Fibroblast of villous mesenchyme (primary cell): Measurements from ENCODE around the gene KRT75. TPM values are rescaled to one million over a fixed set of nuclear protein-coding genes. Genes with fewer than 3 reads are reported as not detected.
A peak's percentile ranks its signal among the peaks of the same experiment; 100 is the strongest.

ENCODE experiments used
- DNase-seq: peaks from one replicate; pipeline ENCODE4 v3.0.0-alpha.2; 2010; ENCODE audit warnings: low read depth
- H3K4me3 ChIP-seq: 2 replicates; pipeline ENCODE4 v1.5.1; 2011; ENCODE audit warnings: low read depth, mild to moderate bottlenecking, low read length
- total RNA-seq: library from RNA; depleted of rRNA; stranded (reverse); fragments of >200 nt; gene quantifications from 2 replicates; pipeline ENCODE4 v1.2.3, GENCODE V29; 2012
- TF ChIP-seq, protein P1 (sequence below): IDR thresholded peaks from 2 replicates; pipeline ENCODE4 v1.5.1; 2012; ENCODE audit warnings: low read depth, mild to moderate bottlenecking, low read length; ENCODE audit not compliant: insufficient read depth

The KRT75 gene
- total RNA-seq, 1 donor, result not detected

DNA sequence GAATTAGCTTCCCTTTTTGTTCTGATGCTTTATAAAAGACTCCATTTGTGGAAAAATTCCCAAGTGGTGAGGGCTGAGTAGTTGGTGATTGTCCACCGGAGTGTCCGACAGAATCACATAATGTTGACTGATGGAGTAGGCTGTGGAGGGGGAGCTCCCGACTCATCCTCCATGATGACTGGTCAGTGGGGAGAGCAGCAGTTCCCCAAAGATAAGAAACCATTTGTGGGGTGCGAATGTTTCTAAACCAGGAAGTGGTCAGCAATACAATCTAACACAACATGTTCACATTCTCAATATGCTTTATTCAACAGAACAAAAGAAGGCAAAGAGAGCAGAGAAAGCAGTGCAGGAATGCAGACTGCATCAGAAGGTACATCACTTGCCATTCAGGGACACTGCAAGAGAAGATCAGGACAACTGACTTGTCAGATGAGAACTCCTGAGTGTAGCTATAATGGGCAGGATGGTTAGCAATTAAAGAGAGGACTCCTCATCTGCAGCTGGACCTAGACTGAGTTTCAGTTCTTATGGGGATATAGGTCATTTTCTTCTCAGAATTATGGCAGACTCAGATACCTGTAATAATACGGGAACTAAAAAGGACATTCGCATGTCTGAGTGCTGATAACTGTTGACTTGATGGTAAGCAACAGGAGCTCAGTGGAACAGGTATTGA, 12.3 kb upstream of the KRT75 start:
- H3K4me3 ChIP-seq, result no peak overlapping the region
- TF ChIP-seq, protein P1, sequence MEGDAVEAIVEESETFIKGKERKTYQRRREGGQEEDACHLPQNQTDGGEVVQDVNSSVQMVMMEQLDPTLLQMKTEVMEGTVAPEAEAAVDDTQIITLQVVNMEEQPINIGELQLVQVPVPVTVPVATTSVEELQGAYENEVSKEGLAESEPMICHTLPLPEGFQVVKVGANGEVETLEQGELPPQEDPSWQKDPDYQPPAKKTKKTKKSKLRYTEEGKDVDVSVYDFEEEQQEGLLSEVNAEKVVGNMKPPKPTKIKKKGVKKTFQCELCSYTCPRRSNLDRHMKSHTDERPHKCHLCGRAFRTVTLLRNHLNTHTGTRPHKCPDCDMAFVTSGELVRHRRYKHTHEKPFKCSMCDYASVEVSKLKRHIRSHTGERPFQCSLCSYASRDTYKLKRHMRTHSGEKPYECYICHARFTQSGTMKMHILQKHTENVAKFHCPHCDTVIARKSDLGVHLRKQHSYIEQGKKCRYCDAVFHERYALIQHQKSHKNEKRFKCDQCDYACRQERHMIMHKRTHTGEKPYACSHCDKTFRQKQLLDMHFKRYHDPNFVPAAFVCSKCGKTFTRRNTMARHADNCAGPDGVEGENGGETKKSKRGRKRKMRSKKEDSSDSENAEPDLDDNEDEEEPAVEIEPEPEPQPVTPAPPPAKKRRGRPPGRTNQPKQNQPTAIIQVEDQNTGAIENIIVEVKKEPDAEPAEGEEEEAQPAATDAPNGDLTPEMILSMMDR, result no peak
- DNase-seq, result no peak

DNA sequence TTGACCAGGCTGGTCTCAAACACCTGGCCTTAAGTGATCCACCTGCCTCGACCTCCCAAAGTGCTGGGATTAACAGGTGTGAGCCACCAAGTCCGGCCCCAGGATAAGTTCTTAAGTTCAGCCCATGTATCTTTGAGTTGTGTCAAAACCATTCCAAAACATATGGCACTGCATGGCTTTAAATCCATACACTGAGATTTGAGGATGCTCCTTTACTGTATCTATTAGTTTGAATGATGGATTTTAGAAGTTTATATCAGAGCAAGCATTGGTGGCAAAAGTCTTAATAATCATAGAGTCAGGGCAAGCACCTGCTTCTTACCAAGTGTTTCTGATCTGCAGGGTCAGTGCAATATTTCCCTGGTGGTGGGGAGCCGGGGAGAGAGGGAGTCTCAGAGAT, 11.7 kb upstream of the KRT75 start:
- TF ChIP-seq, protein P1, result no peak
- H3K4me3 ChIP-seq, result no peak overlapping the region
- no peak for DNase-seq

DNA sequence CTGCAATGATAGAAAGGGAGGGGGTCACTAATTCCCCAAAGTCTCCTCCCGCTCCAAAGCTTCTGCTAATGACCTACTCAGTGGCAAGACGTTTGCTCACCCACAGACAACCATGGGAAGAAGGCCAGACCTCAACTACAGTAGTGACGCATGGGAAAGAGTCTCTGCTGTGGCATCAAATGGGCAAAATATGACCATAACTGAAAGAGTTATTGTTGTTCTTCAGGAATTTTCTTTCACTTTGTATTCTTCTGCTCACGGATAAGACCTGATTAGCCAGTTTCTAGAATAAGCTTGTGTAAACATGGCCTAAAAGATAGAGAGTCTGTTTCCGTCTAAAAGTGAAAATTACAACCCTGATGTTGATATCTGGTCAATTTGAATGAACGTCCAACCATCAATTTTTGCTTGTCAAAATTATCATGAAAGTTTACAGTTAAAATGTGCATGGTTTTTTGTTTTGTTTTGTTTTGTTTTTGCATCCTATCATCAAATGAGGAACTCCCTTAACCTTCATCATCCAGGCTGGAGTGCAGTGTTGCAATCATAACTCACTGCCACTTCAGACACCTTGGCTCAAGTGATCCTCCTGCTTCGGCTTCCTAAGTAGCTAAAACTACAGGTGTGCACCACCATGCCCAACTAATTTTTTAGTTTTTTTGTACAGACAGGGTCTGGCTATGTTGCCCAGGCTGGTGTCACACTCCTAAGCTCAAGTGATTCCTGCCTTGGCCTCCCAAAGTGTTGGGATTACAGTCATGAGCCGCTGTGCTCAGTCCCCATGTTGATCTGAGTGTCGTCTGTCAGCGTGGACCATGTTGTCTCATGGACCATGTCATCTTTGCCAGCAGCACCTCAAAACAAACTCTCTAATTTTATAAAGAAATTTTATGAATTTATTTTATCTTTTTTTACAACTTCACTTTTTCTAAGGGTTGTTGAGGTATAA, 10.8 kb upstream of the KRT75 start:
- no peak for DNase-seq
- H3K4me3 ChIP-seq, result no peak overlapping the region
- TF ChIP-seq, protein P1, result no peak

DNA sequence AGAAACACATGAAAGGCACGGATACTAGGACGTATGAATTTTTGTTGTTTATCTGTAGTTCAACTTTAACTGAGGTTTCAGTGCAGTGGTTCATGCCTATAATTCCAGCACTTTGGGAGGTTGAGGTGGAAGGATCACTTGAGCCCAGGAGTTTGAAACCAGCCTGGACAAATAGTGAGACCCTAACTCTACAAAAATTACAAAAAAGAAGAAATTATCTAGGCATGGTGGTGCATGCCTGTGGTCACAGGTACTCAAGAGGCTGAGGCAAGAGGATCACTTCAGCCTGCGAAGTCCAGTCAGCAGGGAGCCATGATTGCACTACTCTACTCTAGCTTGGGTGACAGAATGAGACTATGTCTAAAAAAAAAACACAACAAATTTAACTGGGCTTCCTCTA, 9.8 kb upstream of the KRT75 start:
- no peak overlapping the region for H3K4me3 ChIP-seq
- TF ChIP-seq, protein P1, result no peak
- DNase-seq, result no peak

DNA sequence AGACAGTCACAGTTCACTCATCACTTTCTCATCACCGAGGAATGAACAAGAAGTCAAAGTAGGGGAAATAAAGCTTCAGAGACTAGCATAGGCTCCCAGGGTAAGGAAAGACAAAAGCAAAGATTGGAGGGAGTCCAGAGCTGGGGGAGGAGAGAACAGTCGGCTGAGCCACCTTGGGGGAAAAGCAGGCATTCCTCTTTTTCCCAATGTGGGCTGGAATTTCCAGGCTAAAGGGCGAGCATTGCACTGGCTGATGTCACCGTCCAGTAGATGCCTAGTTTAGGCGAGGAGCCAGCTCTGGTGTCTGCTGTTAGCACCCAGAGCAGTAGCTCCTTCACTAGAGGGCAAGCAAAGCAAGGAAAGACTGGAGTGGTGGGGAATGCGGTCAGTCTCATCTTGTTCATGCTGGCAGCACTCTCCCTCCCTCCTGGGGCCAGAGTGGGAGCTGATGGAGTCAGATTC, 8.5 kb upstream of the KRT75 start:
- no peak overlapping the region for H3K4me3 ChIP-seq
- TF ChIP-seq, protein P1, result no peak
- peak; percentile 26 for DNase-seq

DNA sequence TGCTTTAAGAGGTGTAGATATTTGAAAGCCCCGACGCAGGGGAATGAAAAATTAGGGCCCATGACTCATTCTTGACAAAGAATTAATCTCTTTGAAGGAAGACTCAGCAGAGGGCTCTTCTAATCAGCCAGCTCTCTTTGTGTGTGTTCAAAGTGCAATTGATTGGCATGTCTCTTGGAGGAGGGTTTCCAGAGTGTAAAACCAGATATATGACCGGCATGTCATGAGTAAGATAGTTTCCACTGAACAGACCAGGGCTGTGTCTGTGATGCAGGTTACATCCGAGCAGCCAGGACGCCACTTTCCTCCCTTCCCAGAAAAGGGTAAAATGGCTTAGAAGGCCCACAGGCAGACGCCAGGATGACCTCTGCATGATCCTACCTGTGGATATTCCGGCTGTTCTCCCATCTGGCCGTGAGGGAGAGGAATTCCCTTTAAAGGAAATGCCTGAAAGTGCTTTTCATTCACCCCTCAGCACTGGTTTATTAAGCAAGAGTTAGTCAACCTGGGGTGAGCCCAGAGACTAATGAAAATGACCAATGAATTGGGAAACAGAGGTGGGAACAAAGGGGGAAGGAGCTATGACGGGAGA, 7.2 kb upstream of the KRT75 start:
- no peak overlapping the region for H3K4me3 ChIP-seq
- no peak for DNase-seq
- TF ChIP-seq, protein P1, result no peak
